NCI-H510A (cell line): ENCODE data around the gene RALGAPB.
"Not testable (repeated sequence)": the region's sequence is repeated elsewhere in the genome, so short reads cannot be mapped to it uniquely, and the experiment has no call there.

Experiments used
- DNase-seq: peaks from one replicate; lab custom pipeline; 2025; lab: John Stamatoyannopoulos, UW

The RALGAPB gene

GRCh38 chr20:38585404-38586180 lies 112.9 kb downstream of the RALGAPB start:
- DNase-seq: no peak

GRCh38 chr20:38586181-38586525 lies 113.5 kb downstream of the RALGAPB start:
- no peak for DNase-seq

GRCh38 chr20:38588303-38588702 lies 115.7 kb downstream of the RALGAPB start:
- no peak for DNase-seq

- DNase-seq: no peak
These were observed 116.7 kb downstream of the RALGAPB start for GRCh38 chr20:38589351-38589750.

GRCh38 chr20:38589967-38590675 lies 117.5 kb downstream of the RALGAPB start:
- DNase-seq: no peak

- no peak for DNase-seq
These were observed 118.2 kb downstream of the RALGAPB start for GRCh38 chr20:38590676-38591473.

- no peak for DNase-seq
These were observed 119.1 kb downstream of the RALGAPB start for GRCh38 chr20:38591474-38592410.

GRCh38 chr20:38592411-38592790 lies 119.8 kb downstream of the RALGAPB start:
- DNase-seq: not testable (repeated sequence)

GRCh38 chr20:38594281-38594680 lies 121.6 kb downstream of the RALGAPB start:
- DNase-seq: not testable (repeated sequence)

- not testable (repeated sequence) for DNase-seq
These were observed 123.2 kb downstream of the RALGAPB start for GRCh38 chr20:38595886-38596285.

- no peak for DNase-seq
These were observed 126.8 kb downstream of the RALGAPB start for GRCh38 chr20:38599410-38599882.

GRCh38 chr20:38600057-38600456 lies 127.4 kb downstream of the RALGAPB start:
- no peak for DNase-seq

GRCh38 chr20:38601216-38602184 lies 128.9 kb downstream of the RALGAPB start, which contains the start of gene ARHGAP40:
Gene ARHGAP40, plus strand, starts transcription at chr20:38601809.
- no peak for DNase-seq

GRCh38 chr20:38602185-38602581 lies 129.5 kb downstream of the RALGAPB start:
- DNase-seq: no peak

GRCh38 chr20:38603286-38603685 lies 130.6 kb downstream of the RALGAPB start:
- DNase-seq: no peak

GRCh38 chr20:38604873-38605303 lies 132.2 kb downstream of the RALGAPB start:
- no peak for DNase-seq

- DNase-seq: no peak
These were observed 134.7 kb downstream of the RALGAPB start for GRCh38 chr20:38607351-38607750.

GRCh38 chr20:38608188-38608587 lies 135.5 kb downstream of the RALGAPB start:
- DNase-seq: no peak

- DNase-seq: no peak
These were observed 137.2 kb downstream of the RALGAPB start for GRCh38 chr20:38609815-38610214.

GRCh38 chr20:38610521-38610920 lies 137.9 kb downstream of the RALGAPB start:
- no peak for DNase-seq
